ENCODE data around the gene PHTF2.

The PHTF2 gene

DNA sequence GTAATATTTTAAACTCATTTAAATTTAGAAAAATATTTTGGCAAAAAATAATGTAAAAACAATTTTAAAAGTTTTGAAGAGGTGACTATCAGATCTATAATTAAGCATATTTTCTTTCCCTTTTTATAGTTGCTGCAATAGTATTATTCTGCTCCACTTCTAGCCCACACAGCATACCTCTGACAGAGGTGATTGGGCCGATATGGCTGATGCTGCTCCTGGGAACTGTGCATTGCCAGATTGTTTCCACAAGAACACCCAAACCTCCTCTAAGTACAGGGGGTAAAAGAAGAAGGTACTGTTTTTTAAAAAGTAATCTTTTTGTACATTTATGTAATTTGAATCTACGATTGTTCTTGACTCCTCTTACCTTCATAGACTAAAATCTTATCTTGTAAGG, 110.1 kb downstream of the PHTF2 start:
- H3K27ac Mint-ChIP-seq: no peak overlapping the region
- DNase-seq (no peak), ATAC-seq (no peak)
- H3K9me3 Mint-ChIP-seq: no peaks in the 10 kb centered on the region
- H3K4me1 Mint-ChIP-seq: no peaks in the 10 kb centered on the region
- H3K27me3 Mint-ChIP-seq: no peaks in the 10 kb centered on the region
- no peak overlapping the region for H3K4me3 Mint-ChIP-seq

DNA sequence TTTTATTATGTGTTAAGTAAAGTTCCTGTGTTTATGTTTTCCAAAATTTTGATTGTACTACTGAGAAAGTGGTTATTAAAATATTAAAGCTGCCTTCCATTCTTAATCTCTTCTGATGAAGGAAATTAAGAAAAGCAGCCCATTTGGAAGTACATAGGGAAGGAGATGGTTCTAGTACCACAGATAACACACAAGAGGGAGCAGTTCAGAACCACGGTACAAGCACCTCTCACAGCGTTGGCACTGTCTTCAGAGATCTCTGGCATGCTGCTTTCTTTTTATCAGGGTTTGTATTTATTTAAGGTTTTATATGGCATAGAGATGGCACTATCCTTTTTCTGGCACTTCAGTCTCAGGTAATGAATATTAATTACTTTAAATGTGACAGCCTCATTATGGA, 111.6 kb downstream of the PHTF2 start:
- ATAC-seq (no peak), DNase-seq (no peak)
- H3K4me1 Mint-ChIP-seq: peaks cover 7% of the 10 kb centered on the region
- no peaks in the 10 kb centered on the region for H3K9me3 Mint-ChIP-seq
- H3K4me3 Mint-ChIP-seq: no peak overlapping the region
- no peaks in the 10 kb centered on the region for H3K27me3 Mint-ChIP-seq
- H3K27ac Mint-ChIP-seq: no peak overlapping the region

DNA sequence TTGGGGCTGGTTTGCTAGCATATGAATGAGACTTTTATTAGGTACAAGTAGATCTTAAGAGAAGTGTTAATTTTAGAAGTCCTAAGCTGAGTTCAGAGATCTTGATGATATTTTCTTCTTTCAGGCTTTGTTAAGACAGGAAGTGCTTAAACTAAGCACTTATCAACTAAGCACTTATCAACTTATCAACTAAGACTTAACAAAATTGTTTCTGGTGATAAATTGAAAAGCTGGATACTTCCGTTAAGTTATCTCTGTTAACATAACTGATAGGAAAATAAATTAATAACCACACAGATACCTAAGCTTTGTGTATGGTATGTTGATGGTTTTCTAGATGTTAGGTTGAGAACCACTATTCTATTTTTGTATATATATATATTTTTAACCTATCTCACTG, 113.7 kb downstream of the PHTF2 start:
- H3K4me1 Mint-ChIP-seq: peaks cover 7% of the 10 kb centered on the region
- H3K27me3 Mint-ChIP-seq: no peaks in the 10 kb centered on the region
- H3K9me3 Mint-ChIP-seq: no peaks in the 10 kb centered on the region
- ATAC-seq (no peak), DNase-seq (no peak)
- H3K27ac Mint-ChIP-seq: no peak overlapping the region
- H3K4me3 Mint-ChIP-seq: no peak overlapping the region

DNA sequence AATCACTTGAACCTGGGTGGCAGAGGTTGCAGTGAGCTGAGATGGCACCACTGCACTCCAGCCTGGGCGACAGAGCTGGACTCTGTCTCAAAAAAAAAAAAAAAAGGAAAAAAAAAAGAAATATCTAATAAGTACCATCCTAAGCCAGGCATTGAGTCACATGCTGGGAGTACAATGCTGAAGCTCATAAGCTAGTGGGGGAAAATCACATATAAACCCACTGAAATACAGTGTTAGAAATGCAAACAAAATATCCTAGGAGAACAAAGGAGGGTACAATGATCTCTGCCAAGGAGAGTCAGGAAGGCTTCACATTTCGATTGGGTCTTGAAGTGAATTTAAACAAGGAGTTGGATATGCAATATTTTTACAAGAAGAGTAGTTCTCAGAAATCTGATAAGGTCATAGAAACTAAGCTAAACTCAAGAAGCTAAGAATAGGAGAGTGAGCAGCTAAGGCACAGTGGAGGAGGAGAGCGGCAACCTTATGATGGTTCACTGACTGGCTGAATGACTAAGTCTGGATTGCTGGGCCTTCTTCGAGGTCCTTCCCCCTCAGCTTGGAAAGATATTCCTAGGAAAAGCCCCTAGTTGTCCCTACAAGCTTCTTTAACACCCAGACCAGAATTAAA, 115.5 kb downstream of the PHTF2 start:
- no peak overlapping the region for H3K4me3 Mint-ChIP-seq
- ATAC-seq: no peak
- H3K27ac Mint-ChIP-seq: no peak overlapping the region

DNA sequence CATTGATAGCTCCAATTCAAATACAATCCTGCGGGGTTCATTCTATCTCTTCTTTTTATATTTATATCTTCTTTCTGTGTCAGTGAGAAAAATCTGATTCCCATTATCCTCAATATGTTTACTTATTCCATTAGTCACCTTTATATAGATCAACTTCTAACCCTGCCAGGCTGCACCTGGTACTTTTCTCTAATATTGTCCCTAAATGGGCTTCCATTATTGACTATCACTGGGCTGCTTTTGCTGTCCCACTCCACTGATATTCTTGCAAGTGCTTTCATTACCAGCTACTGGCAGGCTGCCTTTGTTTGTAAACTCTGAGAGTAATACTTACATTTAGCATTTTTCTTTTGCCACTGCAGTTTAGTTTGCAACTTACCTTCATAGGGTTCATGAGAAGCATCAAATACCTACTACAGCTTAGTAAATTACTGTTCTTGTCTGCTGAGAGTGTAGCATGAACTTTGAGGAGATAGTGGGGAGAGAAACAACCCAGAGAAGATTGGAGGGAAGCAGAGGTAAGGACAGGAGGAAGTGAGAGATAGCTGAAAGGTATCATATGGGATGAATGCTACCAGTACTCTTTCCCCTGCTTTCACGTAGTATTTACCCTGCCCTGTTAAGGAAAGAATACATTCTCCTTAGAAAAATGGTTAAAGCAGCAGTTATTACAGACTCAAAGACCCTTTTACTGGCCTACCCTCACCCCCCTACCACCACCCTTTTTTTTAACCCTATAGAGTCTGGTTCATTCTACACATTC, 119.1 kb downstream of the PHTF2 start:
- Mint-ChIP-seq H3K9me3 (no peaks in the 10 kb centered on the region), H3K27ac (no peak overlapping the region)

More for the DNA sequence above, 115.5 kb downstream of the PHTF2 start:
- Mint-ChIP-seq H3K4me1 (peaks cover 7% of the 10 kb centered on the region), H3K9me3 (no peaks in the 10 kb centered on the region), H3K27me3 (no peaks in the 10 kb centered on the region)
- DNase-seq: no peak

DNA sequence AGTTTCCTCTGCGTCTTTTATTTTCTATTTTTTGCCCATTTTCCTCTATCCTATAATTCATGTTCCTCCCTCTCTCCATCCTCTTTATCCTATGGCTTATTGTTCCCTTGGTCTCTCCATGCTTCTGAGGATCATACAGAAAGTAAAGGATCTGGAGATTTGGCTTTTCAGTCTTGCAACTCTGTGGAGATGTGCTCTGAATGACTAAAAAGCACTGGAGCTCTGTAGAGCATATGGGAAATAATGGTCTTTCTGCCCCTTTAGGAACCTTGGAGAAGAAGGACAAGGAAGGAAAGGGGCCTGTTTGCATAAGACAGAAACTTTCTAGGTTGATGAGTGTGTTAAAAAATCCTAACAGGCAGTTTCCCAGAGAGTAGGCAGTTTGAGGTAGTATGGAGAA, 120.1 kb downstream of the PHTF2 start:
- no peak overlapping the region for H3K27ac Mint-ChIP-seq
- H3K27me3 Mint-ChIP-seq: no peaks in the 10 kb centered on the region
- peaks cover 13% of the 10 kb centered on the region for H3K4me1 Mint-ChIP-seq
- H3K9me3 Mint-ChIP-seq: no peaks in the 10 kb centered on the region
- DNase-seq: no peak
- ATAC-seq: no peak
- no peak overlapping the region for H3K4me3 Mint-ChIP-seq

More for the DNA sequence above, 119.1 kb downstream of the PHTF2 start:
- Mint-ChIP-seq H3K4me3 (no peak overlapping the region), H3K4me1 (peaks cover 7% of the 10 kb centered on the region), H3K27me3 (no peaks in the 10 kb centered on the region)
- DNase-seq (no peak), ATAC-seq (no peak)

DNA sequence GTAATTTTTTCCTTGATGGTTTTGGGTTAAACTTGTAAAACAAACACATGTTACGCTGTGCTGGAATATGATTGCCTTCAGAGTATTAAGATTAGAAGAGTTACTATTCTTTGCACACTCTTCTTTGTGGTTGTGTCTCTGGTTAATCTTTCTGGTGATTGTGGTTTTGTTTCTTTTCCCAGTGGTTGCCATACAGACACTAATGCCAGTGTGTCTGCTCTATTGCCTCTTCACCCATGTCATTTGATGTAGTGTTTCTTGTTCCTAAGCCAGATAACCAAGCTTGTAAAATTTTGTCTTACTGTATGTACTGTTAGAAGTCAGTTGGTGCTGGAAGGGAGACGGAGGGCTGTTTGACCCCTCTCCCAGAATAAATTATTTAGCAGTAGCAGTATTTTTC, 124.8 kb downstream of the PHTF2 start:
- Mint-ChIP-seq H3K4me3 (no peak overlapping the region), H3K9me3 (no peaks in the 10 kb centered on the region), H3K27me3 (no peaks in the 10 kb centered on the region), H3K4me1 (peaks cover 7% of the 10 kb centered on the region), H3K27ac (no peak overlapping the region)
- DNase-seq (no peak), ATAC-seq (no peak)

DNA sequence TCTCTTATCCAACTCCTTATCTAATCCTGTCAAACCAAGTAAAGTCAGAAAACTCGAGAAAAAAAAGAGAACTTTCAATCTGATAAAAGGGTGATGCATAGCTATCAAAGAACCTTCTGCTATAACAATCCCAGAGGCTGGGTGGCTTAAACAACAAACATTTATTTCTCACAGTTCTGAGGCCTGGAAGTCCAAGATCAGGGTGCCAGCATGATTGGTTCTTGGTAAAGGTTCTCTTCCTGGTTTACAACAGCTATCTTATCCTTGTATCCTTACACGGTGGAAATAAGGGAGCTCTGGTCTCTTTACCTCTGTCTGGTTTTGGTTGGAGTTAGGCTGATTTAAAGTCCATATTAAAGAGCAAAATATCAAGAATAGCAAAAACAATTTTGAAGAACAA, 131.9 kb downstream of the PHTF2 start:
- ATAC-seq: no peak
- Mint-ChIP-seq H3K4me3 (no peak overlapping the region), H3K9me3 (no peaks in the 10 kb centered on the region), H3K4me1 (no peaks in the 10 kb centered on the region), H3K27ac (no peak overlapping the region), H3K27me3 (no peaks in the 10 kb centered on the region)
- no peak for DNase-seq

DNA sequence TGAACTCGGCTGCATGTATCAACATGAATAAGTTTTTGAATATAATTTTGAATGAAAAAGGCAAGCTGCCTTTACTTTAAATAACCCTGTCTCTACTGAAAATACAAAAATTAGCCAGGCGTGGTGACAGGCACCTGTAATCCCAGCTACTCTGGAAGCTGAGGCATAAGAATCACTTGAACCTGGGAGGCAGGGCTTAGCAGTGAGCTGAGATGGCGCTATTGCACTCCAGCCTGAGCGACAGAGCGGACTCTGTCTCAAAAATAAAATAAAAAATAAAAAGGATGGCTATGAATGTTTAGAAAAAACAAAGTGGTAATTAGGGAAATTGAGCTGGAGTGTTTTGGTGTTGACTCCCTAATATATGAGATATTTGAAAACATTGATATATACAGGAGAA, 133.3 kb downstream of the PHTF2 start:
- Mint-ChIP-seq H3K4me1 (no peaks in the 10 kb centered on the region), H3K4me3 (no peak overlapping the region), H3K27me3 (no peaks in the 10 kb centered on the region), H3K27ac (no peak overlapping the region), H3K9me3 (no peaks in the 10 kb centered on the region)
- DNase-seq (no peak), ATAC-seq (no peak)

DNA sequence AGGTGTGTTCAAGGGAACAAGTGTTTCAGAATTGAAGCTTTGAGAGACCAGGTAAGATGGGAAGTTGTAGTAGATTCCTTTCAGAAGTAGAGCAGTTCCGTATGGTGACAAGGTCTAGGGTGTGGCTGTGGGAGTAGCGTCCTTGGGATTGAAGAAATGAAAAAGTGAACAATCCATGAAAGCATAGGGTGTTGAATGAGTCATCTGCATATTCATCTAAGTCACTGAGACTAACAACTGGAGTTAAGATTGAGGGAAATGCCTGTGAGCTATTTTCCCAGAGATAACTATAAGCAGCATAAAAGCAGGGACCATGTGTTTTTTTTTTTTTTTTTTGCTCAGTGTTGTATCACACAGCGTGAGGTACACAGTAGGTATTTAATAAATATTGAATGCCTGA, 134.8 kb downstream of the PHTF2 start:
- DNase-seq (no peak), ATAC-seq (no peak)
- H3K4me1 Mint-ChIP-seq: no peaks in the 10 kb centered on the region
- no peaks in the 10 kb centered on the region for H3K27me3 Mint-ChIP-seq
- H3K9me3 Mint-ChIP-seq: no peaks in the 10 kb centered on the region
- H3K4me3 Mint-ChIP-seq: no peak overlapping the region
- H3K27ac Mint-ChIP-seq: no peak overlapping the region

DNA sequence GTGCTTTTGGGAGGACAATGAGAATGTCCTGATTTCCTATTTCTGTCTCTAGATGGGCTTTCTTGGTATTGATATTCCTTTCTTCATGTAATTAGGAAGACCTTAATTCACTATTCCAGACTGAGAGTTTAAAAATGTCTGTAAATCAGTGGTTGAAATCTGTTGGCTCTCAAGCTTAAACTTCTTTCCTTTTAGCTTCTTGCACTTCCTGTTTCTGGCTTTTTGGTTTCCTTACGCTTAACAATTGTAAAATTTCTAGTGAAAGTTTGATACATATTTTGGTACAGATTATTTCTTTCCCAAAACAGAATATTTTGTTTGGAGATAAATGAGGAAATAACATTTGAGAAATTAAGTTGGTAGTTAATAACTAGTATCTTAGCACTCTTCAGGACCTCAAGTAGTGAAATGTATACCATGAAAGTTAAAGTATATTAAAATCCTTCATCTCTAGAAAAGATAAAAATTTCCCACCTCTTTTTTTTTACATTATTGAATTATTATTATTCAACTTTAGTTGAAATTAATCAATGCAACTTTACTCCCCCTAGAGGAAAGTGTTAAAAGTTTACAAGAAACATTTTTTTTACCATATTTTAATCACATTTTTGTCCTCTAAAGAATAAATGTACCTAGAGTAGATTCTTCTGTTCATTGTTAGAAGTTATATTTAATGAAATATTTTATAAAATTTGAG, 137.2 kb downstream of the PHTF2 start:
- DNase-seq (no peak), ATAC-seq (no peak)
- Mint-ChIP-seq H3K4me3 (no peak overlapping the region), H3K27me3 (no peaks in the 10 kb centered on the region), H3K9me3 (no peaks in the 10 kb centered on the region), H3K27ac (peak overlapping the region in 1 of 2 donors; percentile 74), H3K4me1 (no peaks in the 10 kb centered on the region)

DNA sequence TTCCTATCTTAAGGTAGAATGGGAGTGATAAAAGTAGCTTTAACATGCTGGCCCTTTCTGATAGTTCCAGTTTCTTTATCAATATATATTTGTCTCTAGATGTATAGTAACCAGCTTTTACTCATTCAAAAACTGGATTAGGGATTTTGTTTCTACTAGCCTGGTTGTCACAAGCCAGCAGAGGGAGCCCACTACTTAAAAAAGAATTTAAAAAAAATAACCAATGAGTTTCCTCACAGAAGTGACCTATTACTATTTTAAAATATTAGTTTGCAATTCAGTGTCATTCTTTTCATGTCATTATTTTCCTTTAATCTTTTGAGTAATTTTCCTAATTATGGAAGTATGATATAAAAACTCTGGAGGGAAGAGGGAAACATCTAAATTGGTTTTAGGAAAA, 142.1 kb downstream of the PHTF2 start:
- no peak for DNase-seq
- Mint-ChIP-seq H3K27me3 (no peaks in the 10 kb centered on the region), H3K4me1 (no peaks in the 10 kb centered on the region), H3K27ac (no peak overlapping the region), H3K4me3 (no peak overlapping the region), H3K9me3 (no peaks in the 10 kb centered on the region)
- ATAC-seq: no peak

DNA sequence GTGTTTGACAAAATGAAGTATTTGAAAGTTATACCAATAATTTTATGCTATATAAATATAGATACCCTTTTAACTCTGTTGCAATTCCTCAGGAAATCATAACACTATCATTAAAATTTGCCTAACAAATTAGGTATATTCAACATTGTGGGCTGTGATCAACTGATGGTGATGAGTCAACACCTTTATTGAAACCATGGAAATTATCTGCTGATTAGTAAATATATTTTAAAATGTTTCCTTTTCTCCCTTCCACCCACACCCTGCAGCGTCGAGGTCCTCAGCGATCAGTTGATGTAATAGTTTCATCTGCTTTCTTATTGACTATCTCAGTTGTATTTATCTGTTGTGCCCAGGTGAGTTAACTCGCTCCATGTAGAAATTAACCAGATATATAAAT, 143.9 kb downstream of the PHTF2 start:
- no peaks in the 10 kb centered on the region for H3K9me3 Mint-ChIP-seq
- H3K4me3 Mint-ChIP-seq: no peak overlapping the region
- H3K27ac Mint-ChIP-seq: no peak overlapping the region
- no peaks in the 10 kb centered on the region for H3K4me1 Mint-ChIP-seq
- no peaks in the 10 kb centered on the region for H3K27me3 Mint-ChIP-seq
- DNase-seq (no peak), ATAC-seq (no peak)

DNA sequence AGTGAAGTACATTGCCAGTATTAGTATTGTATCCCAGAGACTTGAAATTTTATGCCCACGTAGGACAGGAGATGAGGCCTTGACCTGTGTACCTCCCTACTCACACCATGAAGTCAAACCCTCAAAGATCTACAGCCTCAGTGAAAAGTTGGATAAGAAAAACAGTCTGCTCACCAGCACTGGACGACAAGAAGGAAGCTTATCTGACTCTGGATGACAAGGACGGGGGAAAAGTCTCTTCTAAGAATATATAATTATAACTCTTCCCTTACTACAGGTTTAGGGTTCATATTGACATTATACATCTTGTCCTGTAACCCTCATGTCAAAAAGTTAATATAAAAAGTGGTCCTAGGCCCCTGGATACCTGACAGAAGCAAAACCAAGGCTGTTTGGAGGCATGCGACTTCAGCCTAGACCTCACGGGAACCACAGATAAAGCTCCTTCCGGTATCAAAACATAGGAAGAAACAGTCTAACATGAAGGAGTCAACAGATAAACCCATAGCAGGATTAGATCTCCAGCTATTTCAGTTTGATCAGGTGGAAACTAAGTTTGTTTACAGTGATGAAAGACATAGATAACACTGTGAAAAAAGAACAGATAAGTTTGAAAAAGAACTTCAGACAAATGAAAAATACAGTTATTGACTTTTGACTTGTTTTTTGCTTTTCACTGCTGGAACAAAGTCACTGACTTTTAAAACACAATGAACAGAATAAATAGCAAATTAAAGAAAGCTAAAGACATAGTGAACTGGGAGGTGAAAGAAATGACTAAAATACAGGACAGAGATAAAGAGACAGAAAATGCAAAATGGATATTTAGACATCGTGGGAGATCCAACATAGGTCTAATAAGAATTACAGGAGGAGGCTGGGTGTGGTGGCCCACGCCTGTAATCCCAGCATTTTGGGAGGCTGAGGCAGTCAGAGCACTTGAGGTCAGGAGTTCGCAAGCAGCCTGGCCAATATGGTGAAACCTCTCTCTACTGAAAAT, 145.9 kb downstream of the PHTF2 start:
- Mint-ChIP-seq H3K9me3 (no peaks in the 10 kb centered on the region), H3K27me3 (no peaks in the 10 kb centered on the region), H3K4me3 (no peak overlapping the region), H3K4me1 (no peaks in the 10 kb centered on the region), H3K27ac (no peak overlapping the region)
- no peak for ATAC-seq
- no peak for DNase-seq

DNA sequence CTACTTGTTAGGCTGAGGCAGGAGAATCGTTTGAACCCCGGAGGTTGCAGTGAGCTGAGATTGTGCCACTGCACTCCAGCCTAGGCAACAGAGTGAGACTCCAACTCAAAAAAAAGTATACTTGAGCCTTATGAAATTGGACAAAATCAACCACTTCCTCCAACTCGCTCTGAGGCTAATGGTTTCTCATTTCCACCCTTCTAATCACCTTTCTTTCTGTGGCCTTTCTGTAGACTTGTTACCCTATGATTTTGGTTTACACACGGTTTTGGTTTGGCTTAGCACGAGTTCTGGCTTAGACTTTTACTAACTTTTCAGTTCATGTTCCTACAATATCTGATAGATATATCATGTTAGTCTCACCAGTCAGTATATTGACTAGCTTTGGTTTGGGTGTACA, 152.0 kb downstream of the PHTF2 start:
- no peaks in the 10 kb centered on the region for H3K9me3 Mint-ChIP-seq
- H3K4me3 Mint-ChIP-seq: no peak overlapping the region
- H3K27ac Mint-ChIP-seq: no peak overlapping the region
- H3K4me1 Mint-ChIP-seq: no peaks in the 10 kb centered on the region
- H3K27me3 Mint-ChIP-seq: no peaks in the 10 kb centered on the region
- ATAC-seq: no peak
- DNase-seq: no peak

All from stimulated activated naive CD8-positive, alpha-beta T cell treated with anti-CD3 and anti-CD28 coated beads, Interleukin-15, amount 100 ng/mL, for 72 hours (primary cell).